ENCODE measurements around the gene PAPPA. TPM values are rescaled to one million over a fixed set of nuclear protein-coding genes. Genes with fewer than 3 reads are reported as not detected.

Gene PAPPA
- total RNA-seq, 1 donor from 2014 or later = 0.15 TPM

GRCh38 chr9:116219686-116220085, 66.1 kb downstream of the PAPPA start:
- no peaks in the 10 kb centered on the region for H3K36me3 ChIP-seq
- no peak overlapping the region for H2AFZ ChIP-seq (replicated peaks)
- Mint-ChIP-seq H3K27ac (no peak overlapping the region), H3K9me3 (no peaks in the 10 kb centered on the region), H3K4me1 (peaks cover 5% of the 10 kb centered on the region), H3K36me3 (peaks cover 11% of the 10 kb centered on the region), H3K4me3 (no peak overlapping the region), H3K27me3 (ENCODE audit: insufficient read depth, low read depth) (peaks cover 2% of the 10 kb centered on the region)
- no peaks in the 10 kb centered on the region for H3F3A ChIP-seq (ENCODE audit: low read depth)
- no peak overlapping the region for H3K27ac ChIP-seq
- no peaks in the 10 kb centered on the region for H3K27me3 ChIP-seq
- no peaks in the 10 kb centered on the region for H4K20me1 ChIP-seq (ENCODE audit: low read depth)
- H3K4me2 ChIP-seq = no peak overlapping the region
- no peak overlapping the region for H3K4me3 ChIP-seq
- H3K4me1 ChIP-seq = no peaks in the 10 kb centered on the region
- TF ChIP-seq EZH2 (IDR thresholded peaks at IDR 0.05) (no peak), EZH2phosphoT487 (IDR thresholded peaks at IDR 0.05) (no peak)
- TF ChIP-seq, protein P1, sequence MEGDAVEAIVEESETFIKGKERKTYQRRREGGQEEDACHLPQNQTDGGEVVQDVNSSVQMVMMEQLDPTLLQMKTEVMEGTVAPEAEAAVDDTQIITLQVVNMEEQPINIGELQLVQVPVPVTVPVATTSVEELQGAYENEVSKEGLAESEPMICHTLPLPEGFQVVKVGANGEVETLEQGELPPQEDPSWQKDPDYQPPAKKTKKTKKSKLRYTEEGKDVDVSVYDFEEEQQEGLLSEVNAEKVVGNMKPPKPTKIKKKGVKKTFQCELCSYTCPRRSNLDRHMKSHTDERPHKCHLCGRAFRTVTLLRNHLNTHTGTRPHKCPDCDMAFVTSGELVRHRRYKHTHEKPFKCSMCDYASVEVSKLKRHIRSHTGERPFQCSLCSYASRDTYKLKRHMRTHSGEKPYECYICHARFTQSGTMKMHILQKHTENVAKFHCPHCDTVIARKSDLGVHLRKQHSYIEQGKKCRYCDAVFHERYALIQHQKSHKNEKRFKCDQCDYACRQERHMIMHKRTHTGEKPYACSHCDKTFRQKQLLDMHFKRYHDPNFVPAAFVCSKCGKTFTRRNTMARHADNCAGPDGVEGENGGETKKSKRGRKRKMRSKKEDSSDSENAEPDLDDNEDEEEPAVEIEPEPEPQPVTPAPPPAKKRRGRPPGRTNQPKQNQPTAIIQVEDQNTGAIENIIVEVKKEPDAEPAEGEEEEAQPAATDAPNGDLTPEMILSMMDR (IDR thresholded peaks at IDR 0.05) = no peak
- no peak overlapping the region for H3K9ac ChIP-seq
- H3K79me2 ChIP-seq (ENCODE audit: low read depth) = no peaks in the 10 kb centered on the region
- DNase-seq (ENCODE audit: low spot score) = no peak
- H3K9me3 ChIP-seq (ENCODE audit: low read depth) = no peaks in the 10 kb centered on the region

DNA sequence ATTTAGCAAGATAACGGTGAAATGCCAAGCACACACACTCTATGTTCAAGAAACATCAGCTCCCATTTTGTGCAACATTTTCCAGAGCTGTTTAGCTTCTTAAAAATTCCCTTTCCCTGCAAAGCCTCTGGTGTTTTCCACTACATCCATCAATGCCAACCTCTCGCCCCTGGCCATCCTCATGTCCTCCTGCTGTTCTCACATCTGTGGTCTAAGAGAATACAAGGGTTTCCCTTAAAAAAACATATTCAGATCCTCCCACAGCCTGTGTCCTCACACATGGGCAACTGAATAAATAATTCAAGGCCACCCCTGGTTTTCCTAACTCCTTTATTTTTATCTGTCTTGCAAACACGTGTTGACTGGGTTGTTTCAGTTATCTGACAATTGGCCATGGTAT, 70.3 kb downstream of the PAPPA start:
- Mint-ChIP-seq H3K4me3 (peak overlapping the region; percentile 58), H3K9me3 (no peaks in the 10 kb centered on the region), H3K4me1 (peaks cover 5% of the 10 kb centered on the region), H3K27me3 (ENCODE audit: insufficient read depth, low read depth) (peaks cover 3% of the 10 kb centered on the region), H3K36me3 (peaks cover 11% of the 10 kb centered on the region), H3K27ac (no peak overlapping the region)
- Histone ChIP-seq H2AFZ (replicated peaks) (no peak overlapping the region), H3K79me2 (ENCODE audit: low read depth) (no peaks in the 10 kb centered on the region), H3K27ac (no peak overlapping the region), H3K4me3 (no peak overlapping the region), H3K9ac (no peak overlapping the region), H3K9me3 (ENCODE audit: low read depth) (no peaks in the 10 kb centered on the region), H3K36me3 (no peaks in the 10 kb centered on the region), H4K20me1 (ENCODE audit: low read depth) (no peaks in the 10 kb centered on the region), H3F3A (ENCODE audit: low read depth) (no peaks in the 10 kb centered on the region), H3K4me2 (no peak overlapping the region), H3K27me3 (no peaks in the 10 kb centered on the region), H3K4me1 (no peaks in the 10 kb centered on the region)
- no peak for DNase-seq (ENCODE audit: low spot score)
- TF ChIP-seq, protein P1 (IDR thresholded peaks at IDR 0.05) = no peak

- Histone ChIP-seq H3K27me3 (no peaks in the 10 kb centered on the region), H3K9ac (no peak overlapping the region), H3K9me3 (ENCODE audit: low read depth) (no peaks in the 10 kb centered on the region), H2AFZ (replicated peaks) (no peak overlapping the region), H3K27ac (no peak overlapping the region), H4K20me1 (ENCODE audit: low read depth) (no peaks in the 10 kb centered on the region), H3F3A (ENCODE audit: low read depth) (no peaks in the 10 kb centered on the region), H3K36me3 (no peaks in the 10 kb centered on the region), H3K4me2 (no peak overlapping the region), H3K79me2 (ENCODE audit: low read depth) (no peaks in the 10 kb centered on the region), H3K4me1 (no peaks in the 10 kb centered on the region), H3K4me3 (no peak overlapping the region)
- Mint-ChIP-seq H3K4me3 (no peak overlapping the region), H3K27ac (no peak overlapping the region), H3K27me3 (ENCODE audit: insufficient read depth, low read depth) (peaks cover 4% of the 10 kb centered on the region), H3K4me1 (no peaks in the 10 kb centered on the region), H3K9me3 (no peaks in the 10 kb centered on the region), H3K36me3 (peaks cover 8% of the 10 kb centered on the region)
- DNase-seq (ENCODE audit: low spot score) = no peak
- TF ChIP-seq, protein P1 (IDR thresholded peaks at IDR 0.05) = no peak
- TF ChIP-seq EZH2phosphoT487 (IDR thresholded peaks at IDR 0.05) = no peak
- no peak for TF ChIP-seq EZH2 (IDR thresholded peaks at IDR 0.05)
These were observed 76.6 kb downstream of the PAPPA start for GRCh38 chr9:116230051-116230632.

Data from neural progenitor cell (in vitro differentiated cells).